ENCODE results near the gene METTL2B.
"Not testable (repeated sequence)": the region's sequence is repeated elsewhere in the genome, so short reads cannot be mapped to it uniquely, and the experiment has no call there.

- TF ChIP-seq YY1 (IDR thresholded peaks at IDR 0.05; ENCODE audit: insufficient read depth, insufficient read length); ZNF274 (IDR thresholded peaks at IDR 0.05; ENCODE audit: low read depth, low read length); SUZ12 (IDR thresholded peaks at IDR 0.05; ENCODE audit: extremely low read depth, insufficient read depth, insufficient read length): not testable (repeated sequence)
Observed at GRCh38 chr7:128505416-128505815, 28.9 kb downstream of the METTL2B start.
